H9 (cell line): Measurements from ENCODE around the gene BRAF. TPM values are rescaled to one million over a fixed set of nuclear protein-coding genes. Genes with fewer than 3 reads are reported as not detected.

Source experiments
- DNase-seq: peaks from one replicate; pipeline ENCODE4 v3.0.0-alpha.2; 2017
- H2AFZ ChIP-seq: one replicate; pipeline ENCODE4 v1.6.1; 2013; ENCODE audit warnings: mild to moderate bottlenecking, low read length, control low read depth, moderate library complexity
- H2AK5ac ChIP-seq: 2 replicates; pipeline ENCODE4 v1.6.1; 2013; ENCODE audit warnings: low read length, control low read depth, mixed read lengths; ENCODE audit not compliant: insufficient read length
- H2BK120ac ChIP-seq: one replicate; pipeline ENCODE4 v1.6.1; 2013; ENCODE audit warnings: low read depth, mild to moderate bottlenecking, low read length, control low read depth, inconsistent platforms; ENCODE audit not compliant: poor library complexity, severe bottlenecking
- H2BK12ac ChIP-seq: 2 replicates; pipeline ENCODE4 v1.6.1; 2013; ENCODE audit warnings: low read length, control low read depth, mixed read lengths, low read depth; ENCODE audit not compliant: insufficient read length
- H2BK15ac ChIP-seq: 2 replicates; pipeline ENCODE4 v1.6.1; 2013; ENCODE audit warnings: low read depth, low read length, control low read depth
- H2BK20ac ChIP-seq: one replicate; pipeline ENCODE4 v1.6.1; 2013; ENCODE audit warnings: low read depth, mild to moderate bottlenecking, low read length, control low read depth, inconsistent platforms; ENCODE audit not compliant: poor library complexity, severe bottlenecking
- H2BK5ac ChIP-seq: 2 replicates; pipeline ENCODE4 v1.6.1; 2013; ENCODE audit warnings: low read length, control low read depth, mixed read lengths; ENCODE audit not compliant: insufficient read length
- H3K14ac ChIP-seq: 2 replicates; pipeline ENCODE4 v1.6.1; 2013; ENCODE audit warnings: low read length, control low read depth; ENCODE audit not compliant: insufficient read depth
- H3K18ac ChIP-seq: 2 replicates; pipeline ENCODE4 v1.6.1; 2013; ENCODE audit warnings: low read depth, mild to moderate bottlenecking, mixed read lengths, low read length, control low read depth; ENCODE audit not compliant: insufficient read length
- H3K23ac ChIP-seq: 2 replicates; pipeline ENCODE4 v1.6.1; 2013; ENCODE audit warnings: low read length, control low read depth, mixed read lengths, low read depth; ENCODE audit not compliant: insufficient read length
- H3K23me2 ChIP-seq: 2 replicates; pipeline ENCODE4 v1.6.1; 2013; ENCODE audit warnings: low read depth, mild to moderate bottlenecking, mixed read lengths, low read length, control low read depth; ENCODE audit not compliant: insufficient read length, poor library complexity, severe bottlenecking
- H3K27ac ChIP-seq: 2 replicates; pipeline ENCODE4 v1.5.1; 2013; ENCODE audit warnings: low read length, control low read depth, mixed read lengths, low read depth; ENCODE audit not compliant: insufficient read length
- H3K27me3 ChIP-seq: 2 replicates; pipeline ENCODE4 v1.6.1; 2013; ENCODE audit warnings: low read length, control low read depth, inconsistent platforms; ENCODE audit not compliant: insufficient read depth
- H3K4ac ChIP-seq: 2 replicates; pipeline ENCODE4 v1.6.1; 2013; ENCODE audit warnings: low read depth, mild to moderate bottlenecking, control low read depth, inconsistent platforms, low read length, moderate library complexity
- H3K4me1 ChIP-seq: 2 replicates; pipeline ENCODE4 v1.6.1; 2013; ENCODE audit warnings: low read length, control low read depth, inconsistent platforms; ENCODE audit not compliant: insufficient read depth
- H3K4me2 ChIP-seq: 2 replicates; pipeline ENCODE4 v1.6.1; 2013; ENCODE audit warnings: low read length, control low read depth, mixed read lengths; ENCODE audit not compliant: insufficient read length, insufficient read depth
- H3K56ac ChIP-seq: 2 replicates; pipeline ENCODE4 v1.6.1; 2013; ENCODE audit warnings: low read depth, mild to moderate bottlenecking, mixed read lengths, low read length, control low read depth; ENCODE audit not compliant: insufficient read length
- H3K79me1 ChIP-seq: 2 replicates; pipeline ENCODE4 v1.6.1; 2013; ENCODE audit warnings: low read depth, mild to moderate bottlenecking, moderate library complexity, low read length, control low read depth, inconsistent platforms; ENCODE audit not compliant: insufficient read depth, poor library complexity, severe bottlenecking
- H3K79me2 ChIP-seq: 2 replicates; pipeline ENCODE4 v1.6.1; 2013; ENCODE audit warnings: low read length, control low read depth, inconsistent platforms; ENCODE audit not compliant: insufficient read depth
- H3K9ac ChIP-seq: 2 replicates; pipeline ENCODE4 v1.6.1; 2013; ENCODE audit warnings: low read length, control low read depth, mixed read lengths; ENCODE audit not compliant: insufficient read length; ENCODE audit errors: extremely low read depth
- H3K9me3 ChIP-seq: one replicate; pipeline ENCODE4 v1.6.1; 2013; ENCODE audit warnings: low read depth, low read length, inconsistent platforms; ENCODE audit not compliant: control insufficient read depth
- H3T11ph ChIP-seq: one replicate; pipeline ENCODE4 v1.6.1; 2013; ENCODE audit warnings: mild to moderate bottlenecking, low read length, control low read depth, inconsistent platforms
- H4K20me1 ChIP-seq: one replicate; pipeline ENCODE4 v1.6.1; 2013; ENCODE audit not compliant: control insufficient read depth, insufficient read length, insufficient read depth
- H4K5ac ChIP-seq: 2 replicates; pipeline ENCODE4 v1.6.1; 2013; ENCODE audit warnings: low read depth, mild to moderate bottlenecking, mixed read lengths, low read length, control low read depth; ENCODE audit not compliant: insufficient read length
- H4K8ac ChIP-seq: replicated peaks from 2 replicates; pipeline ENCODE4 v1.6.1; 2013; ENCODE audit warnings: low read length, control low read depth, mixed read lengths, low read depth; ENCODE audit not compliant: insufficient read length
- H4K91ac ChIP-seq: 2 replicates; pipeline ENCODE4 v1.6.1; 2013; ENCODE audit warnings: low read depth, mild to moderate bottlenecking, moderate library complexity, mixed read lengths, low read length, control low read depth; ENCODE audit not compliant: insufficient read length
- H3K27ac Mint-ChIP-seq, 3 experiments: 2 replicates in 2 of 3; 3 replicates in 1 of 3; pipeline ENCODE4 v1.8.0; 2020 to 2021; ENCODE audit warnings: mixed read lengths in 3 of 3, mild to moderate bottlenecking in 1 of 3, moderate library complexity in 1 of 3
- H3K27me3 Mint-ChIP-seq: 2 replicates; pipeline ENCODE4 v1.8.0; 2021; ENCODE audit warnings: low read depth, mild to moderate bottlenecking, moderate library complexity, mixed read lengths
- H3K36me3 Mint-ChIP-seq, 3 experiments: 2 replicates in 2 of 3; 3 replicates in 1 of 3; pipeline ENCODE4 v1.8.0; 2020 to 2021; ENCODE audit warnings: low read depth in 3 of 3, mixed read lengths in 3 of 3; ENCODE audit not compliant: insufficient read depth in 1 of 3
- H3K4me1 Mint-ChIP-seq, 2 experiments: 2 replicates each; pipeline ENCODE4 v1.8.0; 2020; ENCODE audit warnings: mixed read lengths in 2 of 2
- H3K4me3 Mint-ChIP-seq, 2 experiments: 2 replicates in 1 of 2; 3 replicates in 1 of 2; pipeline ENCODE4 v1.8.0; 2020 to 2021; ENCODE audit warnings: mild to moderate bottlenecking in 2 of 2, mixed read lengths in 2 of 2, moderate library complexity in 1 of 2
- H3K9me3 Mint-ChIP-seq, 2 experiments: 2 replicates in 1 of 2; 3 replicates in 1 of 2; pipeline ENCODE4 v1.8.0; 2020; ENCODE audit warnings: mild to moderate bottlenecking in 2 of 2, mixed read lengths in 2 of 2, moderate library complexity in 1 of 2
- CTCF ChIP-seq: fragments of 200-600 bp; sonication (generic); conservative IDR thresholded peaks from 3 replicates; pipeline ENCODE4 v1.8.0; 2021; ENCODE audit warnings: antibody characterized with exemption, mild to moderate bottlenecking
- WGBS: extraction: QIAGEN DNeasy Blood & Tissue Kit; methylation state at CpG from one replicate; pipeline ENCODE4 v1.1.7; 2013; ENCODE audit warnings: missing lambda C conversion rate, low lambda C conversion rate, mixed read lengths; ENCODE audit not compliant: insufficient read length; ENCODE audit errors: extremely low coverage; 5-methylcytosine and 5-hydroxymethylcytosine counted together
- total RNA-seq: library from RNA; stranded (reverse); gene quantifications from 2 replicates; pipeline ENCODE4 v1.2.1, GENCODE V29; 2021

The BRAF gene
- total RNA-seq, 1 experiment from 2014 or later, result 32.9 TPM

- no peak overlapping the region for H3K4me3 Mint-ChIP-seq
- Histone ChIP-seq H3K14ac (no peak overlapping the region), H3K18ac (no peak overlapping the region), H4K91ac (no peak overlapping the region), H3K9me3 (no peaks in the 10 kb centered on the region), H3K27ac (no peak overlapping the region), H3K4me1 (no peaks in the 10 kb centered on the region), H3K79me1 (no peaks in the 10 kb centered on the region), H2BK20ac (no peak overlapping the region), H2BK5ac (no peak overlapping the region), H3K27me3 (no peaks in the 10 kb centered on the region), H3K23me2 (no peaks in the 10 kb centered on the region), H3T11ph (no peak overlapping the region), H3K23ac (no peak overlapping the region), H2AFZ (no peak overlapping the region), H2BK15ac (no peak overlapping the region), H4K8ac (no peak overlapping the region), H2BK12ac (no peak overlapping the region), H3K4ac (no peak overlapping the region), H4K5ac (no peak overlapping the region), H4K20me1 (no peaks in the 10 kb centered on the region), H3K4me2 (no peak overlapping the region), H2BK120ac (no peak overlapping the region), H3K79me2 (no peaks in the 10 kb centered on the region), H3K9ac (no peak overlapping the region), H2AK5ac (no peak overlapping the region), H3K56ac (no peak overlapping the region)
- DNase-seq, result no peak
- no peak for TF ChIP-seq CTCF
- H3K36me3 Mint-ChIP-seq, result peaks cover 0 to 8% (median 6%) of the 10 kb centered on the region in 3 experiments; a peak in 3 of 7 replicates
- H3K27me3 Mint-ChIP-seq, result no peaks in the 10 kb centered on the region
- H3K27ac Mint-ChIP-seq, result no peak overlapping the region
- WGBS, result no CpG with 5 or more reads among the region's 6 CpGs
- no peaks in the 10 kb centered on the region for H3K4me1 Mint-ChIP-seq
- no peaks in the 10 kb centered on the region for H3K9me3 Mint-ChIP-seq
These were observed 201.7 kb downstream of the BRAF start for GRCh38 chr7:140723006-140723405.
